OCI-LY1 (cell line): ENCODE data around the gene FHOD3.

Experiments
- EZH2 ChIP-seq: fragments of 200-600 bp; sonication (generic), shearing (Covaris generic); IDR thresholded peaks from 2 replicates; pipeline ENCODE4 v1.8.0; 2017; ENCODE audit warnings: borderline replicate concordance, mixed run types, mild to moderate bottlenecking, antibody characterized with exemption, low read length, moderate library complexity, mixed read lengths
- TF ChIP-seq, protein P1 (sequence below): fragments of 200-600 bp; sonication (generic), shearing (Covaris generic); IDR thresholded peaks from 2 replicates; pipeline ENCODE4 v1.5.1; 2017; ENCODE audit warnings: mild to moderate bottlenecking, antibody characterized with exemption, low read length, moderate library complexity, mixed read lengths

DNA sequence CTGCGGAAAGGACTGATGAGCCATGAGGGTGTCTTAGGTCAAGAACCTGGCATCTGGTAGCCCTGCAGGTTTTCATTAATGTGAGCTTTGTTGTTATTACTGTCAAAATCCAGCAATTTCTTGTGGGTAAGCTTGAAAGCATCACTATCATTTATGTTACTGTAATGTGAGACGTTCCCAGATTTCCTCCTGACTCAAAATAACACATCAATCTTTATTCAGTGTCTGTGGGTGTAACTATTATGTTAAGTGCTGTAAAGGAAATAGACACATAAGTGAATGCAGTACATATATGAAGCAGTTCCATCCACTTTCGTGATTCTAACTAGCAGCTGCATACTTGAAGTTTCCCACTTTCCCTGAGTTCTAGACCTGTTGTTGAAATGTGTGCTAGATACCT is 89.8 kb downstream of the FHOD3 start:
- TF ChIP-seq, protein P1, sequence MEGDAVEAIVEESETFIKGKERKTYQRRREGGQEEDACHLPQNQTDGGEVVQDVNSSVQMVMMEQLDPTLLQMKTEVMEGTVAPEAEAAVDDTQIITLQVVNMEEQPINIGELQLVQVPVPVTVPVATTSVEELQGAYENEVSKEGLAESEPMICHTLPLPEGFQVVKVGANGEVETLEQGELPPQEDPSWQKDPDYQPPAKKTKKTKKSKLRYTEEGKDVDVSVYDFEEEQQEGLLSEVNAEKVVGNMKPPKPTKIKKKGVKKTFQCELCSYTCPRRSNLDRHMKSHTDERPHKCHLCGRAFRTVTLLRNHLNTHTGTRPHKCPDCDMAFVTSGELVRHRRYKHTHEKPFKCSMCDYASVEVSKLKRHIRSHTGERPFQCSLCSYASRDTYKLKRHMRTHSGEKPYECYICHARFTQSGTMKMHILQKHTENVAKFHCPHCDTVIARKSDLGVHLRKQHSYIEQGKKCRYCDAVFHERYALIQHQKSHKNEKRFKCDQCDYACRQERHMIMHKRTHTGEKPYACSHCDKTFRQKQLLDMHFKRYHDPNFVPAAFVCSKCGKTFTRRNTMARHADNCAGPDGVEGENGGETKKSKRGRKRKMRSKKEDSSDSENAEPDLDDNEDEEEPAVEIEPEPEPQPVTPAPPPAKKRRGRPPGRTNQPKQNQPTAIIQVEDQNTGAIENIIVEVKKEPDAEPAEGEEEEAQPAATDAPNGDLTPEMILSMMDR: no peak
- no peak for TF ChIP-seq EZH2
